ENCODE data around the gene CLIC4.
"Not testable (repeated sequence)": the region's sequence is repeated elsewhere in the genome, so short reads cannot be mapped to it uniquely, and the experiment has no call there.

CLIC4 gene

DNA sequence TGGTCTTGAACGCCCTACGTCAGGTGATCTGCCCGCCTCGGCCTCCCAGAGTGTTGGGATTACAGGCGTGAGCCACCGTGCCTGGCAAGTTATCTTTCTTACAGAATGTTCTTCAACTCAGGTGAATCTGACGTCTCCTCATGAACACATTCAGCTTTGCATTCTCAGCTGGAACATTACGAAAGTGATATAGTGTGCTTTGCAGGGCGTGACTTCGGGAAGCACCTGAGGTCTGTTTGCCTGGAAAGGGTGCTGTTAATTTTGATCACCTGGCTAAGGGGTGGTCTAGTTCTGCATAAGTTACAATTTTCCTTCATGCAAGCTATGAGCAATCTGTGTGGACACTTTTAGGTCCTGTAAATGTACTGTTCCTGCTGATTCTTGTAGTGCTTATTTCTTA, 16.3 kb upstream of the CLIC4 start:
- DNase-seq (ENCODE audit: low spot score) = no peak
- in situ Hi-C loops (cut with MboI; ENCODE audit: low sequenced_read_pairs, unreplicated experiment) = no loop called here
- no peak for TF ChIP-seq CTCF (IDR thresholded peaks at IDR 0.05; ENCODE audit: borderline replicate concordance, control extremely low read depth, extremely low read depth, insufficient read depth, missing control alignments)

- no peak for TF ChIP-seq CTCF (IDR thresholded peaks at IDR 0.05; ENCODE audit: borderline replicate concordance, control extremely low read depth, extremely low read depth, insufficient read depth, missing control alignments)
- DNase-seq (ENCODE audit: low spot score) = no peak
- in situ Hi-C loops (cut with MboI; ENCODE audit: low sequenced_read_pairs, unreplicated experiment) = no loop called here
These were observed 12.9 kb upstream of the CLIC4 start for GRCh38 chr1:24732186-24732885.

DNA sequence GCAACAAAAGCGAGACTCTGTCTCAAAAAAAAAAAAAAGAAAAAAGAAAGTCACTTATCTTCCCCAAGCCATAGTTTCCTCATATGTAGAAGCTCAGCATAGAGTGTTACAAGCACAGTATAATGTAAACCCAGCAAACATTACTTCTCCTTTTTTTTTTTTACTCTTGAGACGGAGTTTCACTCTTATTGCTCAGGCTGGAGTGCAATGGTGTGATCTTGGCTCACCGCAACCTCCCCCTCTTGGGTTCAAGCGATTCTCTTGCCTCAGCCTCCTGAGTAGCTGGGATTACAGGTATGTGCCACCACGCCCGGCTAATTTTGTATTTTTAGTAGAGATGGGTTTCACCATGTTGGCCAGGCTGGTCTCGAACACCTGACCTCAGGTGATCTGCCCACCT, 11.9 kb upstream of the CLIC4 start:
- DNase-seq (ENCODE audit: low spot score); in situ Hi-C loops (cut with MboI; ENCODE audit: low sequenced_read_pairs, unreplicated experiment): not testable (repeated sequence)

GRCh38 chr1:24735156-24735508, 10.1 kb upstream of the CLIC4 start:
- in situ Hi-C loops (cut with MboI; ENCODE audit: low sequenced_read_pairs, unreplicated experiment) = no loop called here
- TF ChIP-seq CTCF (IDR thresholded peaks at IDR 0.05; ENCODE audit: borderline replicate concordance, control extremely low read depth, extremely low read depth, insufficient read depth, missing control alignments) = no peak
- no peak for DNase-seq (ENCODE audit: low spot score)

DNA sequence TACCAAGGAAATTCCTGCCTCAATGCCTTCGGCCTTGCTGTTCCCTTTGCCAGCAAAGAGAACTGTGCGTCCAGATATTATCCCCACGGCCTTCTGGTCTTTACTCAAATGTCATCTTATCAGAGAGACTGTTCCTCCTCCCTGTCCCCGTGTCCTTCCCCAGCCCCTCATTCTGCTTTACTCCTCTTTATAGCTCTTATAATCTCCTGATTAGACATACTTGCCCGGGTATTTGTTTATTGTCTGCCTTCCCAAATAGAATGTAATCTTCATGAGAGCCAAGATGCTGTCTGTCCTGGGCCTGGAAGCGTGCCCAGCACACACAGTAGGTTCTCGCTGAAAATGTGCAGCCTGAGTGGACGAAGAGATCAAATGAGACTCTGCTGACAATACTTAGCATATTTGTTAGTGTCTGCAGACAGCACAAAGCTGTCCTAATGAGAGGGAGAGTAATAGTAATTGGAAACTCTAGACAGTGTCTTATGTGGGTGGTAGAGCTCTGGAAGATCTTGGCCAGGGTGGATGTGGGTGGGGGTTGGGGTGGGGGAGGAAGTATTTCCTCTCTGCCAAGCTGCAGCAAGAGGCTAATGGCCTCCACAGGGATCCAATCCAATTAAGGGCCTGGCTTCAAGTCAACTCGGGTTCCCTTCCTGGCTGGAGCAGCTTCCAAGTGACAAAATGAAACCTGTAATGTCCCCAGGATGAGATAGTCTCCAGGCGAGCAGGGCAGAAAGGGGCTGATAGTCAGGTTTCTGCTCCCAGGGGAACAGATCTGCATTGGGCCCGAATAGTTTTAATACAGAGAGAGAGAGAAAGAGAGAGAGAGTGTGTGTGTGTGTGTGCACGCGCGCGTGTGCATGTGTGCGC, 9.5 kb upstream of the CLIC4 start:
- DNase-seq (ENCODE audit: low spot score) = no peak
- TF ChIP-seq CTCF (IDR thresholded peaks at IDR 0.05; ENCODE audit: borderline replicate concordance, control extremely low read depth, extremely low read depth, insufficient read depth, missing control alignments) = no peak
- in situ Hi-C loops (cut with MboI; ENCODE audit: low sequenced_read_pairs, unreplicated experiment) = no loop called here

DNA sequence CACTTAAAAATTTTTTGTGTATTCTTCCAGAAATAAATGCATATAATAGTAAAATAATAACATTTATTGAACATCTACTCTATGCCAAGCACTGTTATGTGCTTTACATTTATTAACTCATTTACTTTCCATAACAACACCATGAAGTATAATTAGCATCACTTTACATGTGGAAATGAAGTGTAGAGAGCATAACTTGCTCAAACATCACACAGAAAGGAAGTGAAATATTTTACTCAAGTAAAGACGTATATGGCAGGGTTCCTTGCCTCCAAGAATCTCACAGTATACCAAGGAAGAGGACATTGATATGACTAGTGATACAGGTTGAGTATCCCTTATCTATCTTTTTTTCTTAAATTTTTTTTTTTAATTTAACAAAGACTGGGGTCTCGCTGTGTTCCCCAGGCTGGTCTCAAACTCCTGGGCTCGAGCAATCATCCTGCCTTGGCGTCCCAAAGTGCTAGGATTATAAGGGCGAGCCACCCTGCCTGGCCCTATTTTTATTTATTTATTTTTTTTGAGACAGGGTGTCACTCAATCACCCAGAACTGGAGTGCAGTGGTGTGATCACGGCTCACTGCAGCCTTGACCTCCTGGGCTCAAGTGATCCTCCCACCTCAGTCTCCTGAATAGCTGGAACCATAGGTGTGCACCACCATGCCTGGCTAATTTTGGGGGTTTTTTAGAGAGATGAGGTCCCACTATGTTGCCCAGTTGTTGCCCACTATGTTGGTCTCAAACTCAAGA, 7.7 kb upstream of the CLIC4 start:
- in situ Hi-C loops (cut with MboI; ENCODE audit: low sequenced_read_pairs, unreplicated experiment) = no loop called here
- TF ChIP-seq CTCF (IDR thresholded peaks at IDR 0.05; ENCODE audit: borderline replicate concordance, control extremely low read depth, extremely low read depth, insufficient read depth, missing control alignments) = no peak
- no peak for DNase-seq (ENCODE audit: low spot score)
